H1 (cell line): Measurements from ENCODE around the gene CFAP97. TPM values are rescaled to one million over a fixed set of nuclear protein-coding genes. Genes with fewer than 3 reads are reported as not detected.

Experiments
- CTCF ChIA-PET: fragments of 300-600 bp; sonication (Branson Sonifier 250); formaldehyde crosslinking; loops from one replicate; lab custom pipeline; 2021; ENCODE audit not compliant: partially characterized antibody; lab: Charles Lee
- POLR2A ChIA-PET: fragments of 300-600 bp; sonication (Branson Sonifier 250); formaldehyde crosslinking; loops from one replicate; lab custom pipeline; 2021; ENCODE audit warnings: inconsistent platforms; ENCODE audit not compliant: partially characterized antibody; lab: Charles Lee
- DNase-seq, 2 experiments: peaks; one replicate each; pipeline versions ENCODE4 v3.0.0 to v3.0.0-alpha.2; 2010 to 2022; ENCODE audit warnings: low spot score in 2 of 2, low read depth in 1 of 2, mixed read lengths in 1 of 2
- FAIRE-seq: peaks from 2 replicates; lab custom pipeline; 2011; peaks lifted over from hg19 to GRCh38; lab: Jason Lieb, UNC
- H2AFZ ChIP-seq: 2 replicates; pipeline ENCODE4 v1.8.1; 2012; ENCODE audit warnings: low read length, inconsistent platforms
- H2AK5ac ChIP-seq: 2 replicates; pipeline ENCODE4 v1.6.1; 2013; ENCODE audit warnings: low read depth, low read length
- H2BK120ac ChIP-seq: replicated peaks from 2 replicates; pipeline ENCODE3; 2013; ENCODE audit warnings: low read depth, low read length, inconsistent platforms
- H2BK12ac ChIP-seq: 2 replicates; pipeline ENCODE4 v1.6.1; 2013; ENCODE audit warnings: low read depth, low read length
- H2BK15ac ChIP-seq: 2 replicates; pipeline ENCODE4 v1.6.1; 2013; ENCODE audit warnings: low read length
- H2BK20ac ChIP-seq: 2 replicates; pipeline ENCODE4 v1.6.1; 2013; ENCODE audit warnings: low read length
- H2BK5ac ChIP-seq: 2 replicates; pipeline ENCODE4 v1.6.1; 2013; ENCODE audit warnings: low read depth, low read length
- H3K14ac ChIP-seq: 2 replicates; pipeline ENCODE4 v1.6.1; 2013; ENCODE audit warnings: inconsistent platforms; ENCODE audit not compliant: insufficient read length
- H3K18ac ChIP-seq: 2 replicates; pipeline ENCODE4 v1.6.1; 2013; ENCODE audit warnings: low read length; ENCODE audit errors: extremely low read depth
- H3K23ac ChIP-seq: 2 replicates; pipeline ENCODE4 v1.6.1; 2013; ENCODE audit warnings: inconsistent platforms; ENCODE audit not compliant: insufficient read length
- H3K23me2 ChIP-seq: 2 replicates; pipeline ENCODE4 v1.6.1; 2013; ENCODE audit warnings: low read depth, low read length
- H3K27ac ChIP-seq: 2 replicates; pipeline ENCODE4 v1.6.1; 2011; ENCODE audit warnings: low read depth, low read length, inconsistent platforms
- H3K27me3 ChIP-seq, 4 experiments: replicated peaks in 1 of 4; 1 replicate in 1 of 4; 2 replicates in 3 of 4; pipeline versions ENCODE4 v1.6.1 to v1.8.1; 2011 to 2013; ENCODE audit warnings: low read length in 3 of 4, mild to moderate bottlenecking in 3 of 4, inconsistent platforms in 2 of 4, mixed read lengths in 2 of 4, moderate library complexity in 1 of 4; ENCODE audit not compliant: control insufficient read depth in 3 of 4, insufficient read depth in 3 of 4; ENCODE audit errors: extremely low read depth in 1 of 4
- H3K36me3 ChIP-seq, 4 experiments: 2 replicates each; pipeline versions ENCODE4 v1.6.1 to v1.8.1; 2011 to 2013; ENCODE audit warnings: mild to moderate bottlenecking in 4 of 4, low read length in 3 of 4, moderate library complexity in 2 of 4, control low read depth in 1 of 4, inconsistent platforms in 1 of 4; ENCODE audit not compliant: insufficient read depth in 4 of 4, control insufficient read depth in 2 of 4
- H3K4ac ChIP-seq: replicated peaks from 2 replicates; pipeline ENCODE3; 2013; ENCODE audit warnings: low read length, low read depth, mixed read lengths, inconsistent platforms; ENCODE audit not compliant: insufficient read length
- H3K4me1 ChIP-seq, 4 experiments: replicated peaks in 1 of 4; 1 replicate in 1 of 4; 2 replicates in 3 of 4; pipeline versions ENCODE4 v1.6.1 to v1.8.1; 2011 to 2013; ENCODE audit warnings: low read length in 3 of 4, inconsistent platforms in 2 of 4, mixed read lengths in 1 of 4; ENCODE audit not compliant: insufficient read depth in 4 of 4, control insufficient read depth in 3 of 4
- H3K4me2 ChIP-seq, 2 experiments: 2 replicates each; pipeline versions ENCODE4 v1.6.1 to v1.8.1; 2011 to 2013; ENCODE audit warnings: low read depth in 2 of 2, low read length in 2 of 2, control low read depth in 1 of 2, inconsistent platforms in 1 of 2, mild to moderate bottlenecking in 1 of 2; ENCODE audit not compliant: insufficient read depth in 1 of 2
- H3K4me3 ChIP-seq, 4 experiments: fragments of 200-600, 300-600 bp in 1 of 4; sonication (generic), shearing (Covaris generic), sonication (Bioruptor Twin) in 1 of 4; 2 replicates each; pipeline versions ENCODE4 v1.5.1 to v1.8.1; 2011 to 2016; ENCODE audit warnings: low read length in 4 of 4, low read depth in 3 of 4, control low read depth in 2 of 4, inconsistent platforms in 2 of 4, mild to moderate bottlenecking in 2 of 4, mixed read lengths in 1 of 4, moderate library complexity in 1 of 4; ENCODE audit not compliant: insufficient read depth in 2 of 4; ENCODE audit errors: extremely low read depth in 1 of 4
- H3K56ac ChIP-seq: replicated peaks from 2 replicates; pipeline ENCODE3; 2013; ENCODE audit warnings: low read depth, mild to moderate bottlenecking, mixed read lengths, low read length, inconsistent platforms; ENCODE audit not compliant: insufficient read length
- H3K79me1 ChIP-seq: 2 replicates; pipeline ENCODE4 v1.6.1; 2013; ENCODE audit warnings: low read depth, low read length, control low read depth
- H3K79me2 ChIP-seq, 2 experiments: 2 replicates each; pipeline versions ENCODE4 v1.6.1 to v1.8.1; 2012 to 2013; ENCODE audit warnings: low read length in 2 of 2, mild to moderate bottlenecking in 2 of 2, inconsistent platforms in 1 of 2; ENCODE audit not compliant: insufficient read depth in 2 of 2, control insufficient read depth in 1 of 2
- H3K9ac ChIP-seq, 4 experiments: replicated peaks in 1 of 4; 1 replicate in 1 of 4; 2 replicates in 3 of 4; pipeline versions ENCODE4 v1.6.1 to v1.8.1; 2011 to 2013; ENCODE audit warnings: low read depth in 3 of 4, low read length in 3 of 4, control low read depth in 2 of 4, mild to moderate bottlenecking in 2 of 4, moderate library complexity in 2 of 4, inconsistent platforms in 1 of 4; ENCODE audit errors: extremely low read depth in 1 of 4
- H3K9me3 ChIP-seq, 2 experiments: 2 replicates each; pipeline versions ENCODE4 v1.6.1 to v1.8.1; 2012 to 2013; ENCODE audit warnings: mild to moderate bottlenecking in 2 of 2, moderate library complexity in 2 of 2, control low read depth in 1 of 2, inconsistent platforms in 1 of 2, low read depth in 1 of 2, low read length in 1 of 2, mixed read lengths in 1 of 2; ENCODE audit not compliant: insufficient read depth in 2 of 2
- H4K20me1 ChIP-seq, 2 experiments: replicated peaks in 1 of 2; 2 replicates each; pipeline versions ENCODE3 to v1.8.1; 2011 to 2013; ENCODE audit warnings: inconsistent platforms in 2 of 2, low read length in 2 of 2, mild to moderate bottlenecking in 1 of 2; ENCODE audit not compliant: insufficient read depth in 2 of 2, control insufficient read depth in 1 of 2
- H4K5ac ChIP-seq: 2 replicates; pipeline ENCODE4 v1.6.1; 2013; ENCODE audit warnings: low read length, low read depth, mixed read lengths, inconsistent platforms; ENCODE audit not compliant: insufficient read length
- H4K8ac ChIP-seq: 2 replicates; pipeline ENCODE4 v1.8.0; 2013; ENCODE audit warnings: mild to moderate bottlenecking, moderate library complexity, low read length, inconsistent platforms; ENCODE audit not compliant: insufficient read depth; ENCODE audit errors: extremely low read depth
- H4K91ac ChIP-seq: replicated peaks from 2 replicates; pipeline ENCODE3; 2013; ENCODE audit warnings: low read length, mixed read lengths, inconsistent platforms; ENCODE audit not compliant: insufficient read length
- BACH1 ChIP-seq: IDR thresholded peaks from 2 replicates; pipeline ENCODE4 v1.6.1; 2012; ENCODE audit warnings: low read length, improper control_type of control experiment
- CEBPB ChIP-seq: IDR thresholded peaks from 2 replicates; pipeline ENCODE4 v1.6.1; 2012; ENCODE audit warnings: low read depth, low read length
- CHD2 ChIP-seq: IDR thresholded peaks from 2 replicates; pipeline ENCODE4 v1.6.1; 2012; ENCODE audit warnings: low read length, improper control_type of control experiment
- CREB1 ChIP-seq: IDR thresholded peaks from 2 replicates; pipeline ENCODE4 v1.6.1; 2012; ENCODE audit warnings: inconsistent platforms
- FOSL1 ChIP-seq: IDR thresholded peaks from 2 replicates; pipeline ENCODE4 v1.6.1; 2011; ENCODE audit warnings: mild to moderate bottlenecking, low read depth, low read length, moderate library complexity; ENCODE audit not compliant: insufficient read depth
- HDAC2 ChIP-seq, 2 experiments: fragments of 300-600 bp in 1 of 2; sonication (generic) in 1 of 2; IDR thresholded peaks; 2 replicates each; pipeline ENCODE4 v1.6.1; 2011 to 2012; ENCODE audit warnings: low read depth in 2 of 2, low read length in 2 of 2, mild to moderate bottlenecking in 2 of 2, moderate library complexity in 2 of 2, borderline replicate concordance in 1 of 2, inconsistent platforms in 1 of 2
- SIX5 ChIP-seq: IDR thresholded peaks from 2 replicates; pipeline ENCODE4 v1.6.1; 2011; ENCODE audit warnings: mild to moderate bottlenecking, low read depth, low read length
- SUZ12 ChIP-seq: fragments of 200-600 bp; sonication (generic); IDR thresholded peaks from 2 replicates; pipeline ENCODE4 v1.6.1; 2012; ENCODE audit warnings: mild to moderate bottlenecking, inconsistent platforms, low read length, moderate library complexity, mixed read lengths
- WGBS, 2 experiments: shearing (Covaris generic) in 1 of 2; methylation state at CpG; one replicate each; pipeline versions ENCODE4 v1.1.6 to v1.1.7; 2013 to 2015; ENCODE audit warnings: low lambda C conversion rate in 2 of 2, mixed read lengths in 2 of 2, inconsistent platforms in 1 of 2, low coverage in 1 of 2, missing lambda C conversion rate in 1 of 2; ENCODE audit not compliant: insufficient replicate concordance in 2 of 2, insufficient coverage in 1 of 2, insufficient read length in 1 of 2; ENCODE audit errors: extremely low coverage in 1 of 2, missing lambda C conversion rate in 1 of 2; 5-methylcytosine and 5-hydroxymethylcytosine counted together
- polyA plus RNA-seq, 7 experiments: library from polyadenylated mRNA; depleted of rRNA in 3 of 7; stranded (reverse) in 5 of 7; unstranded in 2 of 7; fragments of >200 nt in 5 of 7; fragments of 200-250 nt in 2 of 7; gene quantifications; 1 replicate in 5 of 7; 2 replicates in 1 of 7; 4 replicates in 1 of 7; pipeline versions ENCODE4 v1.2.1 to v1.2.3, GENCODE V29; 2011 to 2013; ENCODE audit warnings: missing spikeins in 2 of 7, mixed read lengths in 2 of 7
- total RNA-seq: library from RNA; stranded (reverse); fragmentation: NEBNext Ultra II Directional; extraction: Animal tissue kit (Norgen Biotek cat#: 25700); gene quantifications from 2 replicates; pipeline ENCODE4 v1.2.1, GENCODE V29; 2021
- TF ChIP-seq, protein P1 (sequence below): IDR thresholded peaks from 2 replicates; pipeline ENCODE4 v1.6.1; 2012; ENCODE audit warnings: inconsistent platforms
- TF ChIP-seq, protein P2 (sequence below): IDR thresholded peaks from 2 replicates; pipeline ENCODE4 v1.6.1; 2012; ENCODE audit warnings: inconsistent platforms

The CFAP97 gene
- total and polyA plus RNA-seq, 2 of the 8 experiments (the other 6 are each of a cell fraction or from before 2014, with no cell fraction given): 9.2 to 40.4 TPM

DNA sequence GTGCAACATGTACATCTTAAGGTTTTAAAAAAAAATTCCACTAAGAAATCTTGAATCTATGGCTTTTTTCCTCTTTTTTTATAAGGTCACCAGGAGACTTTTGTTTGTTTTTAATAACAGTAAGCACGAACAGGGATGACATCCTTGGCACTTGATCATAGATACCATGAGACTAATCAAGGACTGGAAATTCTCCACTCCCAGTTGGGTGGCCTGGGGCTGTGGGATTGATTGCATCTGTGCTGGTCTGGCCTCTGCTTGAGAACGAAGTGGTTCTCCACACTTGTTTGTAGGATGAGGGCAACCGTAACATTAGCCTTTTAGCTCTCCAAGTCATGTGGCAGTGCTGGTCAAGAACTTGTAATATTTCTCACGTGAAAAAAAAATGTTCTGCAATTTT is 41.0 kb upstream of the CFAP97 start:
- peak; percentile 39 for FAIRE-seq
- H3K4me1 ChIP-seq: no peaks in the 10 kb centered on the region

More for the DNA sequence above, 41.0 kb upstream of the CFAP97 start:
- no peak overlapping the region for H3K14ac ChIP-seq
- ChIA-PET CTCF (no interaction called here), POLR2A (interaction anchor here (0.6 kb wide), 1 partner anchor 106 kb away, joined by 3 read pairs; no protein-coding TSS in a partner anchor)
- H3K56ac ChIP-seq: no peak overlapping the region
- no peak for TF ChIP-seq SIX5
- TF ChIP-seq SUZ12: no peak
- TF ChIP-seq CEBPB: no peak
- TF ChIP-seq, protein P1, sequence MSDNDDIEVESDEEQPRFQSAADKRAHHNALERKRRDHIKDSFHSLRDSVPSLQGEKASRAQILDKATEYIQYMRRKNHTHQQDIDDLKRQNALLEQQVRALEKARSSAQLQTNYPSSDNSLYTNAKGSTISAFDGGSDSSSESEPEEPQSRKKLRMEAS: no peak
- TF ChIP-seq, protein P2, sequence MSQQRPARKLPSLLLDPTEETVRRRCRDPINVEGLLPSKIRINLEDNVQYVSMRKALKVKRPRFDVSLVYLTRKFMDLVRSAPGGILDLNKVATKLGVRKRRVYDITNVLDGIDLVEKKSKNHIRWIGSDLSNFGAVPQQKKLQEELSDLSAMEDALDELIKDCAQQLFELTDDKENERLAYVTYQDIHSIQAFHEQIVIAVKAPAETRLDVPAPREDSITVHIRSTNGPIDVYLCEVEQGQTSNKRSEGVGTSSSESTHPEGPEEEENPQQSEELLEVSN: no peak
- no peak for TF ChIP-seq CHD2
- no peak for TF ChIP-seq BACH1
- TF ChIP-seq FOSL1: no peak
- TF ChIP-seq HDAC2 (IDR thresholded peaks at IDR 0.05; ENCODE audit: borderline replicate concordance in 1 of 2, low read depth in 2 of 2, low read length in 2 of 2): no peak
- no peak for TF ChIP-seq CREB1
- no peak overlapping the region for H2BK120ac ChIP-seq
- no peaks in the 10 kb centered on the region for H3K27me3 ChIP-seq
- H4K8ac ChIP-seq: no peak overlapping the region
- H3K4me2 ChIP-seq: no peak overlapping the region
- 75% methylated on average over 4 of the region's 4 CpGs; no CpG with 5 or more reads in 1 of the 2 experiments for WGBS, 2 experiments
- H3K4me3 ChIP-seq: no peak overlapping the region
- DNase-seq: no peak
- no peak overlapping the region for H2AK5ac ChIP-seq
- H3K23ac ChIP-seq: no peak overlapping the region
- no peaks in the 10 kb centered on the region; the same call in 1 of the 2 replicates for H3K79me1 ChIP-seq
- no peak overlapping the region for H3K18ac ChIP-seq
- no peaks in the 10 kb centered on the region for H3K79me2 ChIP-seq
- H2BK5ac ChIP-seq: no peak overlapping the region
- peaks cover 2 to 11% of the 10 kb centered on the region in 2 experiments; a peak in 2 of 4 replicates for H3K9me3 ChIP-seq
- peaks cover 0 to 3% (median 0%) of the 10 kb centered on the region in 4 experiments; a peak in 1 of 8 replicates for H3K36me3 ChIP-seq
- H2BK15ac ChIP-seq: no peak overlapping the region
- H3K23me2 ChIP-seq: no peaks in the 10 kb centered on the region
- no peak overlapping the region for H4K91ac ChIP-seq
- H2AFZ ChIP-seq: no peak overlapping the region
- no peak overlapping the region for H3K9ac ChIP-seq
- no peaks in the 10 kb centered on the region for H4K20me1 ChIP-seq
- no peak overlapping the region for H3K4ac ChIP-seq
- H2BK20ac ChIP-seq: no peak overlapping the region
- H4K5ac ChIP-seq: no peak overlapping the region
- no peak overlapping the region for H3K27ac ChIP-seq
- H2BK12ac ChIP-seq: no peak overlapping the region
